Measurements from ENCODE around the gene ASAH2.
A peak's percentile ranks its signal among the peaks of the same experiment; 100 is the strongest.

The ASAH2 gene

GRCh38 chr10:50231515-50232260, 19.6 kb downstream of the ASAH2 start:
- Mint-ChIP-seq H3K27me3 (ENCODE audit: low read depth) (no peaks in the 10 kb centered on the region), H3K27ac (no peak overlapping the region), H3K4me1 (peaks cover 6% of the 10 kb centered on the region), H3K4me3 (no peak overlapping the region), H3K9me3 (no peaks in the 10 kb centered on the region), H3K36me3 (ENCODE audit: low read depth) (no peaks in the 10 kb centered on the region)
- TF ChIP-seq CTCF (IDR thresholded peaks at IDR 0.05; ENCODE audit: unreplicated experiment in 3 of 3): no peak

- TF ChIP-seq CTCF (IDR thresholded peaks at IDR 0.05; ENCODE audit: unreplicated experiment in 3 of 3): no peak
- no peak overlapping the region for H3K4me3 Mint-ChIP-seq
- H3K27ac Mint-ChIP-seq: no peak overlapping the region
- no peaks in the 10 kb centered on the region for H3K36me3 Mint-ChIP-seq (ENCODE audit: low read depth)
- H3K9me3 Mint-ChIP-seq: no peaks in the 10 kb centered on the region
- H3K4me1 Mint-ChIP-seq: peaks cover 6% of the 10 kb centered on the region
- no peaks in the 10 kb centered on the region for H3K27me3 Mint-ChIP-seq (ENCODE audit: low read depth)
These were observed 21.9 kb downstream of the ASAH2 start for GRCh38 chr10:50229460-50229859.

- peaks cover 6% of the 10 kb centered on the region for H3K4me1 Mint-ChIP-seq
- H3K9me3 Mint-ChIP-seq: no peaks in the 10 kb centered on the region
- no peaks in the 10 kb centered on the region for H3K36me3 Mint-ChIP-seq (ENCODE audit: low read depth)
- no peak overlapping the region for H3K27ac Mint-ChIP-seq
- no peak overlapping the region for H3K4me3 Mint-ChIP-seq
- H3K27me3 Mint-ChIP-seq (ENCODE audit: low read depth): no peaks in the 10 kb centered on the region
- TF ChIP-seq CTCF (IDR thresholded peaks at IDR 0.05; ENCODE audit: unreplicated experiment in 3 of 3): no peak
These were observed 22.6 kb downstream of the ASAH2 start for GRCh38 chr10:50228672-50229071.

DNA sequence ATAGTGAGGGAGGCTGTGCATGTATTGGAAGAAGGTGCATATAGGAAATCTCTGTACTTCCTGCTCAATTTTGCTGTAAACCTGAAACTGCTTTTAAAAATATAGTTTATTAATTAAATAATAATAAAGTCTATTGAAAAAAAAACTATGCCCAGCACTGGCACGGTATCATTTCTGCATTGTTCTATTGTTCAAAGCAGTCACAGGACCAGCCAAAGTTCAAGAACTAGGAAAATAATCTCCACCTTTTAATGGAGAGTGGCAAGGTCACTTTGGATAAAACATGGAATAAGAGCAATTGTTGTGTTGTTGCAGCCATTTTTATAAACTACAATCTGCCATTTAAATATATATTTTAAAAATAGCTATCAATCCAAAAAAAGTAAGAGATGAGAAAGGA, 24.7 kb downstream of the ASAH2 start:
- TF ChIP-seq CTCF (IDR thresholded peaks at IDR 0.05; ENCODE audit: unreplicated experiment in 3 of 3): no peak
- no peaks in the 10 kb centered on the region for H3K4me1 Mint-ChIP-seq
- no peaks in the 10 kb centered on the region for H3K9me3 Mint-ChIP-seq
- H3K27me3 Mint-ChIP-seq (ENCODE audit: low read depth): no peaks in the 10 kb centered on the region
- H3K4me3 Mint-ChIP-seq: no peak overlapping the region
- no peak overlapping the region for H3K27ac Mint-ChIP-seq
- no peaks in the 10 kb centered on the region for H3K36me3 Mint-ChIP-seq (ENCODE audit: low read depth)

- Mint-ChIP-seq H3K9me3 (no peaks in the 10 kb centered on the region), H3K4me1 (no peaks in the 10 kb centered on the region), H3K36me3 (ENCODE audit: low read depth) (no peaks in the 10 kb centered on the region), H3K4me3 (no peak overlapping the region), H3K27me3 (ENCODE audit: low read depth) (no peaks in the 10 kb centered on the region), H3K27ac (no peak overlapping the region)
- TF ChIP-seq CTCF (IDR thresholded peaks at IDR 0.05; ENCODE audit: unreplicated experiment in 3 of 3): peak; percentile 32 to 44 (median 43)
These were observed 26.9 kb downstream of the ASAH2 start for GRCh38 chr10:50224330-50224952.

- H3K4me1 Mint-ChIP-seq: no peaks in the 10 kb centered on the region
- H3K27me3 Mint-ChIP-seq (ENCODE audit: low read depth): no peaks in the 10 kb centered on the region
- H3K27ac Mint-ChIP-seq: no peak overlapping the region
These were observed 29.1 kb downstream of the ASAH2 start for GRCh38 chr10:50222199-50222598.

More at GRCh38 chr10:50222199-50222598, 29.1 kb downstream of the ASAH2 start:
- Mint-ChIP-seq H3K4me3 (no peak overlapping the region), H3K36me3 (ENCODE audit: low read depth) (no peaks in the 10 kb centered on the region), H3K9me3 (no peaks in the 10 kb centered on the region)
- no peak for TF ChIP-seq CTCF (IDR thresholded peaks at IDR 0.05; ENCODE audit: unreplicated experiment in 3 of 3)

Data from nephron (organoid).